GM12878 (cell line): ENCODE measurements around the gene ATXN2. TPM values are rescaled to one million over a fixed set of nuclear protein-coding genes. Genes with fewer than 3 reads are reported as not detected.
A peak's percentile ranks its signal among the peaks of the same experiment; 100 is the strongest.

Experiments
- ATAC-seq: fragments of 200-7000 bp; cut with Tn5 transposase; 3 replicates; pipeline ENCODE4 v1.9.1; 2020; ENCODE audit warnings: mild to moderate bottlenecking, moderate library complexity
- BruUV-seq: library from RNA; stranded (reverse); fragments of 400-500 nt; replicated peaks from 2 replicates; lab custom pipeline; 2021; lab: Mats Ljungman, UMichigan
- CTCF ChIA-PET: fragments of 300-600 bp; sonication (Branson Sonifier 250); formaldehyde crosslinking; extraction: SDS; loops from one replicate; lab custom pipeline; 2021; ENCODE audit warnings: inconsistent platforms; lab: Yijun Ruan, JAX
- POLR2A ChIA-PET: fragments of 350-600 bp; formaldehyde crosslinking; extraction: SDS; loops from one replicate; lab custom pipeline; 2021; ENCODE audit warnings: inconsistent platforms; lab: Charles Lee
- RAD21 ChIA-PET: fragments of 300-600 bp; sonication (Branson Sonifier 250); formaldehyde crosslinking; loops from one replicate; lab custom pipeline; 2023; ENCODE audit warnings: antibody characterized with exemption; ENCODE audit not compliant: unreplicated experiment; lab: Charles Lee
- SMC1A ChIA-PET: fragments of 300-600 bp; sonication (Branson Sonifier 250); formaldehyde crosslinking; loops from one replicate; lab custom pipeline; 2023; ENCODE audit not compliant: unreplicated experiment, uncharacterized antibody; lab: Charles Lee
- DNase-seq: peaks from one replicate; pipeline ENCODE4 v3.0.0-alpha.2; 2011; ENCODE audit warnings: low read depth, low spot score
- FAIRE-seq: peaks from 3 replicates; lab custom pipeline; 2011; peaks lifted over from hg19 to GRCh38; lab: Jason Lieb, UNC
- H2AFZ ChIP-seq: 2 replicates; pipeline ENCODE4 v1.6.0; 2011; ENCODE audit warnings: low read depth, low read length, control low read depth; ENCODE audit not compliant: control insufficient read depth
- H3K27ac ChIP-seq: 2 replicates; pipeline ENCODE4 v1.5.1; 2011; ENCODE audit warnings: control low read depth; ENCODE audit not compliant: control insufficient read depth, insufficient read depth
- H3K27me3 ChIP-seq, 2 experiments: replicated peaks in 1 of 2; 2 replicates each; pipeline versions ENCODE4 v1.6.0 to v1.6.1; 2011; ENCODE audit warnings: low read length in 1 of 2; ENCODE audit not compliant: control insufficient read depth in 2 of 2, insufficient read depth in 2 of 2
- H3K36me3 ChIP-seq, 2 experiments: 2 replicates each; pipeline ENCODE4 v1.5.1; 2011; ENCODE audit warnings: low read length in 1 of 2; ENCODE audit not compliant: control insufficient read depth in 2 of 2, insufficient read depth in 2 of 2
- H3K4me1 ChIP-seq: 2 replicates; pipeline ENCODE4 v1.6.1; 2011; ENCODE audit warnings: mild to moderate bottlenecking, low read length, moderate library complexity, mixed read lengths; ENCODE audit not compliant: control insufficient read depth, insufficient read depth
- H3K4me2 ChIP-seq: 2 replicates; pipeline ENCODE4 v1.6.0; 2011; ENCODE audit warnings: control low read depth; ENCODE audit not compliant: control insufficient read depth, insufficient read depth
- H3K4me3 ChIP-seq: fragments of 200-600 bp; sonication (generic); 2 replicates; pipeline ENCODE4 v1.5.1; 2016
- H3K79me2 ChIP-seq: 2 replicates; pipeline ENCODE4 v1.6.0; 2011; ENCODE audit warnings: low read length; ENCODE audit not compliant: control insufficient read depth, insufficient read depth
- H3K9ac ChIP-seq: 2 replicates; pipeline ENCODE4 v1.8.0; 2011; ENCODE audit warnings: low read length, control low read depth, mixed read lengths; ENCODE audit not compliant: control insufficient read depth, insufficient read depth
- H3K9me3 ChIP-seq: replicated peaks from 3 replicates; pipeline ENCODE4 v1.5.1; 2011; ENCODE audit warnings: mild to moderate bottlenecking, low read length; ENCODE audit not compliant: control insufficient read depth, insufficient read depth
- H4K20me1 ChIP-seq: 2 replicates; pipeline ENCODE4 v1.6.0; 2011; ENCODE audit not compliant: control insufficient read depth, insufficient read depth
- ATF3 ChIP-seq: IDR thresholded peaks from 2 replicates; pipeline ENCODE4 v1.6.1; 2011; ENCODE audit warnings: low read depth, mild to moderate bottlenecking, low read length, moderate library complexity, borderline replicate concordance; ENCODE audit errors: extremely low read depth
- EGR1 ChIP-seq, 2 experiments: IDR thresholded peaks; 1 replicate in 1 of 2; 2 replicates in 1 of 2; pipeline ENCODE4 v1.6.1; 2011 to 2012; ENCODE audit warnings: low read depth in 2 of 2, low read length in 2 of 2, borderline replicate concordance in 1 of 2, mild to moderate bottlenecking in 1 of 2, moderate library complexity in 1 of 2
- MEF2A ChIP-seq: IDR thresholded peaks from 2 replicates; pipeline ENCODE4 v1.6.1; 2011; ENCODE audit warnings: low read depth, mild to moderate bottlenecking, low read length, moderate library complexity; ENCODE audit not compliant: insufficient read depth
- NBN ChIP-seq: fragments of 450-650 bp; IDR thresholded peaks from 2 replicates; pipeline ENCODE4 v1.6.1; 2016
- NFXL1 ChIP-seq: fragments of 450-650 bp; IDR thresholded peaks from 2 replicates; pipeline ENCODE4 v1.6.1; 2017; ENCODE audit warnings: antibody characterized with exemption, mild to moderate bottlenecking, borderline replicate concordance
- NR2F1 ChIP-seq: fragments of 450-650 bp; conservative IDR thresholded peaks from 2 replicates; pipeline ENCODE4 v1.6.1; 2017; ENCODE audit warnings: mild to moderate bottlenecking
- POLR2AphosphoS5 ChIP-seq: IDR thresholded peaks from 2 replicates; pipeline ENCODE4 v1.6.1; 2011; ENCODE audit warnings: mild to moderate bottlenecking, low read length, inconsistent platforms
- SIN3A ChIP-seq: IDR thresholded peaks from 2 replicates; pipeline ENCODE4 v1.6.1; 2012; ENCODE audit warnings: low read depth, low read length, improper control_type of control experiment
- SMARCA5 ChIP-seq: fragments of 450-650 bp; IDR thresholded peaks from 2 replicates; pipeline ENCODE4 v1.6.1; 2017; ENCODE audit warnings: mild to moderate bottlenecking
- SMC3 ChIP-seq: IDR thresholded peaks from 2 replicates; pipeline ENCODE4 v1.6.1; 2011; ENCODE audit warnings: low read length, improper control_type of control experiment, borderline replicate concordance
- WRNIP1 ChIP-seq: IDR thresholded peaks from 2 replicates; pipeline ENCODE4 v1.6.1; 2011; ENCODE audit warnings: low read depth, low read length, improper control_type of control experiment, borderline replicate concordance
- ZSCAN29 ChIP-seq: fragments of 450-650 bp; IDR thresholded peaks from 2 replicates; pipeline ENCODE4 v1.6.1; 2017; ENCODE audit warnings: mild to moderate bottlenecking, moderate library complexity
- ZZZ3 ChIP-seq: IDR thresholded peaks from 2 replicates; pipeline ENCODE4 v1.6.1; 2011; ENCODE audit warnings: low read depth; ENCODE audit not compliant: control insufficient read depth, insufficient read length
- WGBS: methylation state at CpG from one replicate; pipeline ENCODE4 v1.1.6; 2016; ENCODE audit warnings: low lambda C conversion rate; ENCODE audit not compliant: insufficient replicate concordance, insufficient coverage; ENCODE audit errors: missing lambda C conversion rate; 5-methylcytosine and 5-hydroxymethylcytosine counted together
- in situ Hi-C: fragments of 300-500 bp; cut with MboI; formaldehyde crosslinking; loops from 9 replicates; pipeline ENCODE4 v1.14.3; 2018; ENCODE audit warnings: mixed read lengths
- intact Hi-C: fragments of 100-400 bp; cut with micrococcal nuclease; formaldehyde crosslinking; loops from one replicate; pipeline ENCODE4 v1.14.2; 2022; ENCODE audit not compliant: unreplicated experiment
- polyA plus RNA-seq, 11 experiments: library from polyadenylated mRNA; depleted of rRNA in 4 of 11; unstranded in 6 of 11; stranded (reverse) in 5 of 11; fragments of >200 nt; fragmentation: Nextera tagmentation in 4 of 11; fragmentation: Illumina TruSeq in 1 of 11; extraction: Ambion mirVana in 4 of 11; extraction: Trizol in 1 of 11; gene quantifications; 1 replicate in 1 of 11; 2 replicates in 10 of 11; pipeline versions ENCODE4 v1.2.1 to v1.2.3, GENCODE V29; 2011 to 2016; ENCODE audit warnings: inconsistent platforms in 2 of 11, missing spikeins in 2 of 11, low read depth in 1 of 11
- total RNA-seq, 4 experiments: library from RNA; depleted of rRNA in 3 of 4; stranded (reverse); fragments of >200 nt in 3 of 4; fragmentation: Illumina TruSeq in 1 of 4; extraction: Trizol in 1 of 4; gene quantifications; 2 replicates each; pipeline versions ENCODE4 v1.2.1 to v1.2.3, GENCODE V29; 2013 to 2021
- TF ChIP-seq, protein P1 (sequence below): fragments of 450-650 bp; IDR thresholded peaks from 2 replicates; pipeline ENCODE4 v1.6.1; 2016; ENCODE audit warnings: mild to moderate bottlenecking

The ATXN2 gene
- total and polyA plus RNA-seq, 10 of the 15 experiments (the other 5 are each of a cell fraction or from before 2014, with no cell fraction given): 8.8 to 31.5 (median 19.0) TPM

DNA sequence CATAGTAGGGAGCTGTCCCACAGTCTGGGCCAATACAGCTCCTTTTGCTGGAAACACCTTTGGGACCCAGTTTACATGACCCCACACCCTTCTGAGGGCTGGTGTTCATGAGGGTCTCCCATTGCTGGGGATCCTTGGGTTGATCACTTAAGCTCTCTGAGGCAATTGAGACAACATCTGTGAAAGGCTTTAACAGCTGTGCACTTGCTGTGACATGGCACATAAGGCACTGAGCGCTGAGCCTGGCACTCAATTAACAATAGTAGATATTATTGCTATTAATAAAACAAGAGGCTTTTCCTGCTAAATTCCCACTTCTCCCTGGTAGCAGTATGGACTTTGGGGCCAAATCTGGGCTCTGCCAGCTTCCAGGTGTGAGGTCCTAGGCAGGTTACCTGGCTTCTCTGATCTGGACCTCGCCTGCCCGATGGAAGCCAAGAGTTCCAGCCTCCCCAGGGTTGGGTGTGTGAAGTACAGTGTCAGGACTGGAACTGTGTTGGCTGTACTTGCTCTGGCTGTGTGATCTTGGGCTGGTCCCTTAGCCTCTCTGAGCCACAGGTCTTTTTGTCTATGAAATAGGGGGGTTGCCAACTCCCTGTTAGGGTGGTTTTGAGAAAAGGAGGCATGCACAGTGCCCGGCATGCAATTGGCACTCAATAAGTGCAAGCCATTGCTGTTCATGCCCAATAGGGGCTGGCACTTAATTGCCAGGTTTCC, 190.3 kb downstream of the ATXN2 start:
- ChIA-PET CTCF (interaction anchor here (0.6 to 27.0 kb wide), 6 partner anchors 11 to 42 kb away, joined by 3 to 1117 read pairs (median 20); no protein-coding TSS in a partner anchor), RAD21 (interaction anchor here (1.5 to 19.6 kb wide), 5 partner anchors 10 to 119 kb away, joined by 4 to 804 read pairs (median 7); no protein-coding TSS in a partner anchor), SMC1A (interaction anchor here (0.7 to 22.6 kb wide), 7 partner anchors 10 to 47 kb away, joined by 3 to 605 read pairs (median 24); no protein-coding TSS in a partner anchor), POLR2A (interaction anchor here (0.6 to 13.2 kb wide), 6 partner anchors 9 to 137 kb away, joined by 3 to 188 read pairs (median 4); no protein-coding TSS in a partner anchor)
- Histone ChIP-seq H3K36me3 (peaks cover 0 to 4% of the 10 kb centered on the region in 2 experiments; a peak in 3 of 4 replicates), H2AFZ (no peak overlapping the region), H3K4me1 (peaks cover 52% of the 10 kb centered on the region), H3K9ac (peak overlapping the region; percentile 95), H3K9me3 (no peaks in the 10 kb centered on the region), H3K27me3 (no peaks in the 10 kb centered on the region), H3K27ac (peak overlapping the region; percentile 91), H3K79me2 (peaks cover 80% of the 10 kb centered on the region), H3K4me3 (peak overlapping the region; percentile 96), H4K20me1 (peaks cover 16% of the 10 kb centered on the region; the same call in 1 of the 2 replicates), H3K4me2 (peak overlapping the region; percentile 96)
- ATAC-seq (no peak), FAIRE-seq (no peak), DNase-seq (no peak)
- TF ChIP-seq ZZZ3 (no peak), NR2F1 (no peak), MEF2A (no peak), SMARCA5 (peak; percentile 92), ZSCAN29 (no peak), ATF3 (no peak), SIN3A (0 out of 2 replicates have a peak, but pooled peaks have one; percentile 35), NBN (0 out of 2 replicates have a peak, but pooled peaks have one; percentile 11), SMC3 (0 out of 2 replicates have a peak, but pooled peaks have one; percentile 4), EGR1 (IDR thresholded peaks at IDR 0.05; ENCODE audit: borderline replicate concordance in 1 of 2, low read depth in 2 of 2, low read length in 2 of 2) (no peak), POLR2AphosphoS5 (no peak), WRNIP1 (0 out of 2 replicates have a peak, but pooled peaks have one; percentile 30), NFXL1 (peak; percentile 79; the same call in 1 of the 2 replicates)
- TF ChIP-seq, protein P1, sequence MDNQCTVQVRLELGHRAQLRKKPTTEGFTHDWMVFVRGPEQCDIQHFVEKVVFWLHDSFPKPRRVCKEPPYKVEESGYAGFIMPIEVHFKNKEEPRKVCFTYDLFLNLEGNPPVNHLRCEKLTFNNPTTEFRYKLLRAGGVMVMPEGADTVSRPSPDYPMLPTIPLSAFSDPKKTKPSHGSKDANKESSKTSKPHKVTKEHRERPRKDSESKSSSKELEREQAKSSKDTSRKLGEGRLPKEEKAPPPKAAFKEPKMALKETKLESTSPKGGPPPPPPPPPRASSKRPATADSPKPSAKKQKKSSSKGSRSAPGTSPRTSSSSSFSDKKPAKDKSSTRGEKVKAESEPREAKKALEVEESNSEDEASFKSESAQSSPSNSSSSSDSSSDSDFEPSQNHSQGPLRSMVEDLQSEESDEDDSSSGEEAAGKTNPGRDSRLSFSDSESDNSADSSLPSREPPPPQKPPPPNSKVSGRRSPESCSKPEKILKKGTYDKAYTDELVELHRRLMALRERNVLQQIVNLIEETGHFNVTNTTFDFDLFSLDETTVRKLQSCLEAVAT: no peak
- in situ Hi-C loops: no loop called here
- WGBS: 55% methylated on average over 4 of the region's 4 CpGs
- BruUV-seq: no TSS peak
- intact Hi-C loops: no loop called here
